ENCODE data around the gene LAMB1.
"Not testable (repeated sequence)": the region's sequence is repeated elsewhere in the genome, so short reads cannot be mapped to it uniquely, and the experiment has no call there.

LAMB1 gene

DNA sequence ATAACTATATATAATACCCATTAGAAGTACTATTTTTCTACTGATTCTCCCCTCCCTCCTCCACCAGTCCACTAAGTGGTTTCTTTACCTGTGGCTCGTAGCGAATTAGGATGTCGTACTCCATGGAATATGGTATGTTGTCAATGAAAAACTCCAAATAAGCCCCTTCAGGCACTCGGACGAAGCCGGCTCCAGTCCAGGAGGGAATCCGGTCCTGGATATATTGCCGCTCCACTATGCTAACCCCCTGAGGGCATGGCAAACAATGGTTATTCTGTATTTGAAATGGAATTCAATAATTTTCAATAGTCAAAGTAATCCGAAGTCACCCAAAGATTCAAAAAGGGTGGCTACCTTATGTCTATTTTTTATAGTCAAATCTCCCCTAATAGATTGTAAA is 40.1 kb downstream of the LAMB1 start:
- DNase-seq = no peak
- TF ChIP-seq GATA1 (IDR thresholded peaks at IDR 0.05; ENCODE audit: low read depth, low read length) (no peak), POLR2A (IDR thresholded peaks at IDR 0.05; ENCODE audit: low read length) (no peak)

DNA sequence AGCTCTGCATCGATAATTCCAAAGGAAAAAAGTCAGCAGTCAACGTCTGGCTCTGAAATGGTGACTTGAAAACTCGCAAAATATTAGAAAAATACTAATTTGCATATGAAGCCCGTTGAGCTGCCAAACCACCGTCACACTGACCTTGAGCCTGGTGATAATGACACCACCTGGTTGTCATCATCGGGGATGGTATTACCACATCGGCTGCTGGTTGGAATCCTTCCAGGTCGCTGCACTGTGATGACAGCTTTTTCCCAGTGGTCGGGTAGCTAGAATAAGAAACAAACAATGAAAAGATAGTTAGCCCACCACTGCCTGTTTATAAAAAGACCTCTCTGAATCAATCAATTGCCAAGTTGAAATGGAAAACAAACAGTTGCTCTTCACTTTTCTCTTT is 41.6 kb downstream of the LAMB1 start:
- no peak for DNase-seq
- no peak for TF ChIP-seq GATA1 (IDR thresholded peaks at IDR 0.05; ENCODE audit: low read depth, low read length)
- no peak for TF ChIP-seq POLR2A (IDR thresholded peaks at IDR 0.05; ENCODE audit: low read length)

DNA sequence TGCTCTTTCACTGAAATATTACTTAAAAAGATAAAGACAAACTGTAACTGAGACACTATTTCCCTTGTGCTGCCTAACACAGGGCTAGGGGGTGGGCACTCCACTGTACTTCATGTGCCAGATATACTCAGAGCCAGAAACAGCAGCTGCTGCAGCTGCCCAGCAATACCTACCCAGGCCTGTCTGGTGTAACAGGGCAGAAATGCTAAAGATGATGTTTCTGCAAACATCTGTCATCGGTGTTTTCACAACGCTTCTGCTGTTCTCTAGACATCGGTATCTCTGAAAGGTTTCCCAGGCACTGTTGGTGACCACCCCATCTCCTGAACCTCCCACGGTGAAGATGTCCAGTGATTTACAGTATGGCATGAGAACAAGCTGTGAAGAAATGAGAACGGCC is 42.7 kb downstream of the LAMB1 start:
- no peak for TF ChIP-seq GATA1 (IDR thresholded peaks at IDR 0.05; ENCODE audit: low read depth, low read length)
- TF ChIP-seq POLR2A (IDR thresholded peaks at IDR 0.05; ENCODE audit: low read length) = no peak

DNA sequence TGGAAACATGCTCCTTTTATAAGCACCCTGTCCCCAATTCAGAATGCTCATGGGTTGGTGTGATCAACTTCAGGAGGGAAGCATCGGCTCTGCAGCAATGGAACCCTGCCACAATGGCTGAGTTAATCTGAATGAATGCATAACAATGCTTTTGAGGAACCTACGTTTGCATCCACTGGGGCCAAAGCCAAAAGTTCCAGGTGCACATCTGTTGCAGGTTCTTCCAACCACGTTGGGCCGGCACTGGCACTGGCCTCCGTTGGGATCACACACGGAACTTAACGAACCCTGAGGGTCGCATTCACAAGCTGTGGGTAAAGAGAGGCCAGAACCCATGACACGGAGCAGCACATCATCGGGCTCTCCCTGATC is 43.4 kb downstream of the LAMB1 start:
- no peak for DNase-seq
- TF ChIP-seq POLR2A (IDR thresholded peaks at IDR 0.05; ENCODE audit: low read length) = no peak
- TF ChIP-seq GATA1 (IDR thresholded peaks at IDR 0.05; ENCODE audit: low read depth, low read length) = no peak

More for the DNA sequence above, 42.7 kb downstream of the LAMB1 start:
- DNase-seq = no peak

DNA sequence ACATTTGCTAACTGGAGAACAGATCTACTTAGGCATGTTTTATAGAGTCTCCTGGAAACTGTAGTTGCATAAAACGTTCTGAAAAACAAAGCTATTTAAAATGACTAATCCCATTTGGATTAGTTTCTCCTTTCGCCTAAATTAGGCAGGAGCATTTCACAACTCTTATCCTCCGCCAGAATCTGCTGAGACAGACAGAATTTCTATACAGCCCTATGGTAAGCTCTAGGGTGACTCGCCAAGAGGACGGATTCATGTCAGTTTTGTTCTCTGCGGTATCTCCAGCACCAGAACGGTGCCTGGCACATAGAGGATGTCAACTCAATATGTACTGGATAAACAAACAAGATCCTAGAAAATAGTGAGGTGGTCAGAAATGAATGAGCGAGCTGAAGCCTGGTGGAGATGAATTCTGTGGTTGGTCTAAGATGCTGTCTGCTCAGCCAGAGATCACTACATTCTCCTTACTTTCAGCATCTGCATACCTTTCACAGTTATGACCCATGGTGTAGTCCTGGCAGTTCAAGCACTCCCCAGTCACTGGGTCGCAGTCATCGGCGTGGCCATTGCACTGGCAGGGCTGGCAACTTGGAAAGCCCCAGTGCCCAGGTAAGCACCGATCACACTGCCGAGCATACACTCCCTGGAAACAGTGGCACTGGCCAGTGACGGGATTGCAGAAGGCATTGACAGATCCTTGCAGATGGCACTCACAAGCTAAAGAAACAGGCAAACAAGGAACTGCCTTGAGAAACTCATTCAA is 44.0 kb downstream of the LAMB1 start:
- TF ChIP-seq GATA1 (IDR thresholded peaks at IDR 0.05; ENCODE audit: low read depth, low read length) (no peak), POLR2A (IDR thresholded peaks at IDR 0.05; ENCODE audit: low read length) (no peak)
- no peak for DNase-seq

DNA sequence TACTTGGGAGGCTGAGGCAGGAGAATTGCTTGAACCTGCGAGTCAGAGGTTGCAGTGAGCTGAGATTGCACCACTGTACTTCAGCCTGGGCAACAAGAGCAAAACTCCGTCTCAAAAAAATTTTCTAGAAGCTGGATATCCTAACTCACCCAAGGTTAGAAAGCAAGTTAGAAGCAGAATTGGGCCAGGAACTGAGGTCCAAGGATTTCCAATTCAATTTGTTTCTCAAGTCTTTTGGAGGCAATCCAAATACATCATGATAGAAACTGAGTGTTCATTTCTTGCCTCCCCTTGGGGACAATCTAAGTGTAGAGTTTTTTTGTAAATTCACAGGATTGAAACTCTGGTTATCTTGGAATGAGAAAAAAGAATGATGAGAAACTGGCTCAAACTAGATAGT is 45.5 kb downstream of the LAMB1 start:
- TF ChIP-seq GATA1 (IDR thresholded peaks at IDR 0.05; ENCODE audit: low read depth, low read length) = no peak
- no peak for TF ChIP-seq POLR2A (IDR thresholded peaks at IDR 0.05; ENCODE audit: low read length)
- DNase-seq = no peak

DNA sequence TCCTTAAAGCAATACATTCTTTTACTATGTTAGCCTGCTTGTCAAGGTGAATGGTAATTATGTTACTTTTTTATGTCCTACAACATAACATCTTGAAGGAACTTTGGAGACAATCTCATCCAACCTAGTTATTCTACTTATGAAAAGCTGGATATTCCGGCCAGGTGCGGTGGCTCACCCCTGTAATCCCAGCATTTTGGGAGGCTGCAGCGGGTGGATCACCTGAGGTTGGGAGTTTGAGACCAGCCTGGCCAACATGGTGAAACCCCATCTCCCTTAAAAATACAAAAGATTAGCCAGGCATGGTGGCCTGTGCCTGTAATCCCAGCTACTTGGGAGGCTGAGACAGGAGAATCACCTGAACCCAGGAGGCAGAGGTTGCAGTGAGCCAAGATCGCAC is 46.0 kb downstream of the LAMB1 start:
- DNase-seq = not testable (repeated sequence)

DNA sequence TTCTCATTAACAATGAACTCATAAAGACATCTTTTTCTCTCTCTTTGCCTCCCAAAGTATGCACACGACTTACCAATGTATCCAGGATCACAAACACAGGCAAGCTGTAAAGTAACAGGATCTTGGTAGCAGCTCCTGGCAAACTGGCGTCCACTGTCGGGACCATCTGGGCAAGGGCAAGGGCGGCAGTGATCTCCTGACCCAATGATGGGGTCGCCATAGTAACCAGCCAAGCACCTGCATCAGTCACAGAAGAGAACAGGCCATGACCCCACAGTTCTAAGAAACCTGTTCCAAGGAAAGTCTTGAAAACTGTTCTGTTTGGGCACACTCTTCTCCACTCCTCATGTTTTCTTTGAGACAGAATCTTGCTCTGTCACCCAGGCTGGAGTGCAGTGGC is 47.6 kb downstream of the LAMB1 start:
- TF ChIP-seq POLR2A (IDR thresholded peaks at IDR 0.05; ENCODE audit: low read length) = no peak
- TF ChIP-seq GATA1 (IDR thresholded peaks at IDR 0.05; ENCODE audit: low read depth, low read length) = no peak
- DNase-seq = no peak

DNA sequence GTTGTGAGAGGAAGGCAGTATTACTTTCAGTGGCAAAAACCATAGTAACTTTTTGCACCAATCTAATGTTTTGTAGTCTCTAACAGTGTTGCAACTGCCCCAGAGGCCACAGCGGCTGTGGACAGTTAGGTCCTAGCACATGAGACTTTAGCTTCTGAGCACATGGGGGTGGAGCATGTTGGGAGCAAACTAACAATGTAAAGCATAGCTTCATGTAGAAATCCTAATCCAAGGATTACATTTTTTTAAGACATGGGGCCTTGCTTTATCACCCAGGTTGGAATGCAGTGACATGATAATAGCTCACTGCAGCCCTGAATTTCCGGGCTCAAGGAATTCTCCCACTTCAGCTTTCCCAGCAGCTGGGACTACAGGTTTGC is 49.0 kb downstream of the LAMB1 start:
- no peak for DNase-seq
- TF ChIP-seq GATA1 (IDR thresholded peaks at IDR 0.05; ENCODE audit: low read depth, low read length) (no peak), POLR2A (IDR thresholded peaks at IDR 0.05; ENCODE audit: low read length) (no peak)

DNA sequence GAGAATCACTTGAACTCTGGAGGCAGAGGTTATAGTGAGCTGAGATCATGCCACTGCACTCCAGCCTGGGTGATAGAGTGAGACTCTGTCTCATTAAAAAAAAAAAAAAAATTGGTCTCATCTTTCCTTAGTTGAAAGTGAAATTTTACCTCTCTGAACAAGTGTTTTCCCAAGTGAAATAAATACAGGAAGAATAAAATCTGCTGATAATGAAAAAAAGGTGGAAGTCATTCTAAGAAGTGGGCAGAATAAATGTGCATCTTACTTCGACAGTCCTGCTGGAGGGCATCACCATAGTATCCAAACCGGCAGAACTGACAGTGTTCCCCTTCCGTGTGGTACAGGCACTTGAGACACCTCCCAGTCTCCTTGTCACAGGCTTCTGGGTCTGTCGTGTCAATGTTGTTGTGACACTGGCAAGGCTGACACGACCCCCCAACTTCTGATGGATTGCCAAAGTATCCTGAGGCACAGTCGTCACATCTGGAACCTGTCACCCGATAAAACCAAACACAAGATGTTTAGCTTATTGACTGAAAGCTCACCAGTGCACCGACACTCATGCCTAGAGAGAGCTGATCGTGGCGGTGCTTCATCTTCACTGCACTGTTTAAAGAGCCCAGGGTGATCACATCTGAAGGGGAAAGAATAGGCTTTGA is 49.6 kb downstream of the LAMB1 start:
- TF ChIP-seq GATA1 (IDR thresholded peaks at IDR 0.05; ENCODE audit: low read depth, low read length) (no peak), POLR2A (IDR thresholded peaks at IDR 0.05; ENCODE audit: low read length) (no peak)
- no peak for DNase-seq

DNA sequence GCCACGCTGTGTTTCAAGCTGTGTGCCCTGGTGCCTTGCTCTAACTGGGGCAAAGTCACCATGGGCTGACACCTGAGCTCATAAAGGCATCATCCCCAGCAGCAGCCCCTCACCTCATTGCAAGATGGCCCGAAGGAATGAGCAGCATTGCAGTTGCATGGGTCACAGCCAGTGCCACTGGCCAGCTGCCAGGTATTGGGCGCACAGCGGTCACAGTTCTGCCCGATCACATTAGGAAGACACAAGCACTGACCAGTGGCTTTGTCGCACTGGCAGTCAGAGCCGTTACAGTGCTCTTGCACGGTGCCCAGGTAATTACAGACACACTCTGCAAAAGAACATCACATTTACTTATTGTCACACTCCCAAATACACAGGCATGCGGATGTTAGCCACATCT is 51.1 kb downstream of the LAMB1 start:
- DNase-seq = no peak
- TF ChIP-seq GATA1 (IDR thresholded peaks at IDR 0.05; ENCODE audit: low read depth, low read length) = no peak
- no peak for TF ChIP-seq POLR2A (IDR thresholded peaks at IDR 0.05; ENCODE audit: low read length)

DNA sequence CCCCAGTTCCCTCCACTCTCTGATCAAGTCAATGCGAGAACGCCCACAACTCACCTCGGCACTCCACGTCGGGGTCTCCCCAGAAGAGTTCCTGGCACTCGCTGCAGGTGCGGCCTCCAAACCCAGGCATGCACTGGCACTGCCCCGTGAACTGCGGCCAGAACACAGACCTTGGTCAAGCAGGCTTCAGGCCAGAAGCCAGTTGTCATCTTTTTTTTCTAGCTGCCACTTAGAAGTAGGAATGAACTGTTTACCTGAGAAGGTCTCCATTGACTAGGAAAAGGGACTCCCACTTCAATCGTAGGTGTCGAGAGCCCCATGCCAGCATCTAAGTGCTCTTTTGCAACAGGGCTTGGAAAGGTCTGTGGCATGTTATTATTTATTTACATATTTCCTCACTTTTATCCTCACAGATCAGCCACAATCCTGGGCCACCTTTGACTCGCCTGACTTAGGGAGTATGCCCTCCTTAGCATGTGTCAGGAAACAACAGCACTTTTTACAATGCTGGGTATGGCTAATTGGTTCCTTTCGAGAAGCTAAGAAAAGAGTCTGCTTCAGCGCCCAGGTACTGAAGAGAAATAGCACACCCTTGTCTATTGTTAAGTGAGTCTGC is 51.7 kb downstream of the LAMB1 start:
- no peak for DNase-seq
- TF ChIP-seq POLR2A (IDR thresholded peaks at IDR 0.05; ENCODE audit: low read length) = no peak
- TF ChIP-seq GATA1 (IDR thresholded peaks at IDR 0.05; ENCODE audit: low read depth, low read length) = no peak

DNA sequence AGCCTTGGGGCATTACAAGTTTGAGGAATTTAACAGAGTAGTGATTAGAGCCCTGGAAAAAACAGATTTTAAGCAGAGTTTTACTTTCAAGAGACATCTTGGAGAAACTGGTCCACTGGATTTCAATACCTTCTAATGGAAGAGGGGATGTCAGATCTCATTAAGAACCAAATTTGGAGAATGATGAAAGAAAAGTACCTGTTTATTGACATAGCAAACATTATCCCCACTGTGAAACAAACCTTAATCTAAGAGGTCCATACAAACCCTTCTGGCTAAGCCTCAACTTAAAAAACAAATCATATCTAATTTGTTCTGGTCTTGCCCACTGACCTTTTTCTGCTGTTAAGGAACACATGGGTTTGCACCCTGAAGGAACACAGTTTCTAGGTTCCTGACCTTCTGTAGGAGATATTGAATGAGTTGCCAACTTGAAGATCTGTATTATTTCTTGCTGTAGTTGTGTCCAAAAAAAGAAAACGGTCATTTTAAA is 53.5 kb downstream of the LAMB1 start:
- no peak for DNase-seq
- no peak for TF ChIP-seq POLR2A (IDR thresholded peaks at IDR 0.05; ENCODE audit: low read length)
- TF ChIP-seq GATA1 (IDR thresholded peaks at IDR 0.05; ENCODE audit: low read depth, low read length) = no peak

DNA sequence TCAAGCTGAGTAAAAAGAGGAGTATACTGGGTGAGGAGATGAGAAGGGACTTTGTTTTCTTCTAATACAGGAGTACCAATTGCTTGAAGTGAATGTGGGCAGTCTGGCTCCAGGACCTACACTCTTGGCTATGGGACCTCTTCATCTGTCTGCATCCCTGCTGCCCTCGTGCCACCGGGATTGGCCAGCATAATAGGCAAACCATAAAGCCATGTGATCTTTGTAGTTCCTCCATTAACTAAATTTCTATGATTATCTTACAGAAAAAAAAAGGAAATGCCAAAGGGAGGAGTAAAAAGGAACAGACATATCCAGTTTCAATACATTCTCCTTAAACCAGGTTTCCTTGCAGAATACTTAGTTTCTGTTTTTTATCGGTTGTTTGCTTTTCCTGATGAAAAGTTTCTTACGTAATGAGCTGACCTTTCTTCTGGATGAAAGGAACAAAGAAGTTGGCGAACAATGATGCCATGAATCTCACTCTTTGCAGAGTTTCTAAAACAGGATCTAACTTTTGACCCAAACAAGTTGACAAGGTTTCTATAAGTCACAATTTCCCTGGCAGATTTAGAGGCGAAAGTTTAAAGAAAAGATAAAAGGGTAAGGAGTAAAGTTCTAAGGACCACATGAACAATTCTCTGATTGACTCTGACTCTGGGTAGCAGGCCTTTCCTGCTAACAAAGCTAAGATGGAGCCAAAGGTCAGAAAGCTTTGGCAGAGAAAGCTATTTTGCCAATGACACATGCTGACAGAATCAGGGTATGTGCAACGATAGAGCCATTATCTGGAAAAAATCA is 54.1 kb downstream of the LAMB1 start:
- TF ChIP-seq POLR2A (IDR thresholded peaks at IDR 0.05; ENCODE audit: low read length) = no peak
- TF ChIP-seq GATA1 (IDR thresholded peaks at IDR 0.05; ENCODE audit: low read depth, low read length) = no peak
- no peak for DNase-seq

Data from erythroblast (primary cell).